Suprapubic skin (tissue), 4 donors: ENCODE measurements around the gene PVRIG. TPM values are rescaled to one million over a fixed set of nuclear protein-coding genes. Genes with fewer than 3 reads are reported as not detected.

ENCODE experiments used
- DNase-seq, 2 donors: peaks; one replicate each; pipeline ENCODE4 v3.0.0-alpha.2; 2019; ENCODE audit warnings: low spot score in 2 of 2
- H3K27ac ChIP-seq: fragments of 200-600 bp; sonication (generic); one replicate; pipeline ENCODE4 v1.5.1; 2019
- H3K27me3 ChIP-seq: fragments of 200-600 bp; sonication (generic); one replicate; pipeline ENCODE4 v1.5.1; 2019
- H3K36me3 ChIP-seq: fragments of 200-600 bp; sonication (generic); one replicate; pipeline ENCODE4 v1.5.1; 2019
- H3K4me1 ChIP-seq: fragments of 200-600 bp; sonication (generic); one replicate; pipeline ENCODE4 v1.5.1; 2019
- H3K4me3 ChIP-seq: fragments of 200-600 bp; sonication (generic); one replicate; pipeline ENCODE4 v1.5.1; 2019; ENCODE audit warnings: mild to moderate bottlenecking
- H3K9me3 ChIP-seq: fragments of 200-600 bp; sonication (generic); one replicate; pipeline ENCODE4 v1.5.1; 2019
- CTCF ChIP-seq, 2 donors: fragments of 200-600 bp in 1 of 2; fragments of 450-650 bp in 1 of 2; sonication (generic) in 1 of 2; IDR thresholded peaks; one replicate each; pipeline ENCODE4 v1.5.1; 2016 to 2019; ENCODE audit warnings: antibody characterized with exemption in 2 of 2, mild to moderate bottlenecking in 1 of 2, moderate library complexity in 1 of 2
- EP300 ChIP-seq: sonication (generic); formaldehyde crosslinking; IDR thresholded peaks from one replicate; pipeline ENCODE4 v1.6.1; 2017; ENCODE audit warnings: antibody characterized with exemption
- POLR2A ChIP-seq, 2 donors: fragments of 450-650 bp; IDR thresholded peaks; one replicate each; pipeline ENCODE4 v1.6.1; 2017; ENCODE audit warnings: antibody characterized with exemption in 2 of 2, mild to moderate bottlenecking in 2 of 2, moderate library complexity in 2 of 2
- POLR2AphosphoS5 ChIP-seq, 3 donors: sonication (generic); formaldehyde crosslinking; IDR thresholded peaks; one replicate each; pipeline ENCODE4 v1.6.1; 2017; ENCODE audit warnings: antibody characterized with exemption in 3 of 3
- WGBS: methylation state at CpG from one replicate; pipeline ENCODE4 v1.1.5; 2018; 5-methylcytosine and 5-hydroxymethylcytosine counted together
- total RNA-seq, 4 donors: library from RNA; depleted of rRNA; stranded (reverse); fragments of >200 nt; gene quantifications; one replicate each; pipeline ENCODE4 v1.1.0, GENCODE V29; 2016

The PVRIG gene
- total RNA-seq, 4 donors from 2014 or later, result not detected

- Histone ChIP-seq H3K27ac (no peak overlapping the region), H3K27me3 (no peaks in the 10 kb centered on the region), H3K4me1 (no peaks in the 10 kb centered on the region), H3K36me3 (no peaks in the 10 kb centered on the region), H3K4me3 (no peak overlapping the region), H3K9me3 (no peaks in the 10 kb centered on the region)
- TF ChIP-seq CTCF (IDR thresholded peaks at IDR 0.05) (no peak), EP300 (no peak), POLR2AphosphoS5 (IDR thresholded peaks at IDR 0.05) (no peak), POLR2A (IDR thresholded peaks at IDR 0.05) (no peak)
- no peak for DNase-seq
- 64% methylated on average over 6 of the region's 6 CpGs for WGBS
Measured at GRCh38 chr7:100208911-100209408, 10.8 kb upstream of the PVRIG start.

GRCh38 chr7:100209493-100209892, 10.3 kb upstream of the PVRIG start:
- no peak for DNase-seq
- TF ChIP-seq POLR2A (IDR thresholded peaks at IDR 0.05) (no peak), CTCF (IDR thresholded peaks at IDR 0.05) (no peak), EP300 (no peak), POLR2AphosphoS5 (IDR thresholded peaks at IDR 0.05) (no peak)

GRCh38 chr7:100210805-100211204, 8.9 kb upstream of the PVRIG start:
- Histone ChIP-seq H3K4me1 (peaks cover 8% of the 10 kb centered on the region), H3K36me3 (no peaks in the 10 kb centered on the region), H3K9me3 (no peaks in the 10 kb centered on the region), H3K27ac (no peak overlapping the region), H3K4me3 (no peak overlapping the region), H3K27me3 (no peaks in the 10 kb centered on the region)
- 65% methylated on average over 5 of the region's 5 CpGs for WGBS
- no peak for TF ChIP-seq POLR2AphosphoS5 (IDR thresholded peaks at IDR 0.05)
- no peak for TF ChIP-seq POLR2A (IDR thresholded peaks at IDR 0.05)
- TF ChIP-seq EP300, result no peak
- no peak for TF ChIP-seq CTCF (IDR thresholded peaks at IDR 0.05)
- no peak for DNase-seq

More at GRCh38 chr7:100209493-100209892, 10.3 kb upstream of the PVRIG start:
- H3K36me3 ChIP-seq, result no peaks in the 10 kb centered on the region
- H3K4me1 ChIP-seq, result no peaks in the 10 kb centered on the region
- no peak overlapping the region for H3K4me3 ChIP-seq
- no peaks in the 10 kb centered on the region for H3K9me3 ChIP-seq
- no peak overlapping the region for H3K27ac ChIP-seq
- 77% methylated on average over 6 of the region's 6 CpGs for WGBS
- no peaks in the 10 kb centered on the region for H3K27me3 ChIP-seq

- H3K27ac ChIP-seq, result no peak overlapping the region
- no peaks in the 10 kb centered on the region for H3K36me3 ChIP-seq
- H3K4me1 ChIP-seq, result peaks cover 10% of the 10 kb centered on the region
- H3K4me3 ChIP-seq, result no peak overlapping the region
- no peak for DNase-seq
- H3K27me3 ChIP-seq, result no peaks in the 10 kb centered on the region
- WGBS, result 86% methylated on average over 7 of the region's 7 CpGs
- TF ChIP-seq CTCF (IDR thresholded peaks at IDR 0.05), result no peak
- no peak for TF ChIP-seq EP300
- TF ChIP-seq POLR2A (IDR thresholded peaks at IDR 0.05), result no peak
- no peak for TF ChIP-seq POLR2AphosphoS5 (IDR thresholded peaks at IDR 0.05)
- H3K9me3 ChIP-seq, result no peaks in the 10 kb centered on the region
Measured at GRCh38 chr7:100211342-100211780, 8.4 kb upstream of the PVRIG start.

- no peaks in the 10 kb centered on the region for H3K36me3 ChIP-seq
- WGBS, result 88% methylated on average over 5 of the region's 5 CpGs
- peaks cover 10% of the 10 kb centered on the region for H3K4me1 ChIP-seq
Measured at GRCh38 chr7:100212631-100213286, 7.0 kb upstream of the PVRIG start.

More at GRCh38 chr7:100212631-100213286, 7.0 kb upstream of the PVRIG start:
- DNase-seq, result no peak
- no peak overlapping the region for H3K4me3 ChIP-seq
- H3K9me3 ChIP-seq, result no peaks in the 10 kb centered on the region
- TF ChIP-seq CTCF (IDR thresholded peaks at IDR 0.05), result no peak
- TF ChIP-seq POLR2A (IDR thresholded peaks at IDR 0.05), result no peak
- no peak for TF ChIP-seq EP300
- TF ChIP-seq POLR2AphosphoS5 (IDR thresholded peaks at IDR 0.05), result no peak
- H3K27ac ChIP-seq, result no peak overlapping the region
- H3K27me3 ChIP-seq, result no peaks in the 10 kb centered on the region
